Measurements from ENCODE around the gene ITGB4. TPM values are rescaled to one million over a fixed set of nuclear protein-coding genes. Genes with fewer than 3 reads are reported as not detected.
A peak's percentile ranks its signal among the peaks of the same experiment; 100 is the strongest.

ITGB4 gene
- total and polyA plus RNA-seq, 2 of the 13 experiments (the other 11 are each of a cell fraction or from before 2014, with no cell fraction given), result 6.9 to 14.5 TPM

GRCh38 chr17:75785016-75785890 is 64.0 kb downstream of the ITGB4 start (continued):
- TF ChIP-seq MNT (IDR thresholded peaks at IDR 0.05), result no peak
- peak; percentile 1; the same call in 1 of the 2 replicates for TF ChIP-seq CTCF (CRISPR knock-in tag; IDR thresholded peaks at IDR 0.05)
- TF ChIP-seq, protein P1, sequence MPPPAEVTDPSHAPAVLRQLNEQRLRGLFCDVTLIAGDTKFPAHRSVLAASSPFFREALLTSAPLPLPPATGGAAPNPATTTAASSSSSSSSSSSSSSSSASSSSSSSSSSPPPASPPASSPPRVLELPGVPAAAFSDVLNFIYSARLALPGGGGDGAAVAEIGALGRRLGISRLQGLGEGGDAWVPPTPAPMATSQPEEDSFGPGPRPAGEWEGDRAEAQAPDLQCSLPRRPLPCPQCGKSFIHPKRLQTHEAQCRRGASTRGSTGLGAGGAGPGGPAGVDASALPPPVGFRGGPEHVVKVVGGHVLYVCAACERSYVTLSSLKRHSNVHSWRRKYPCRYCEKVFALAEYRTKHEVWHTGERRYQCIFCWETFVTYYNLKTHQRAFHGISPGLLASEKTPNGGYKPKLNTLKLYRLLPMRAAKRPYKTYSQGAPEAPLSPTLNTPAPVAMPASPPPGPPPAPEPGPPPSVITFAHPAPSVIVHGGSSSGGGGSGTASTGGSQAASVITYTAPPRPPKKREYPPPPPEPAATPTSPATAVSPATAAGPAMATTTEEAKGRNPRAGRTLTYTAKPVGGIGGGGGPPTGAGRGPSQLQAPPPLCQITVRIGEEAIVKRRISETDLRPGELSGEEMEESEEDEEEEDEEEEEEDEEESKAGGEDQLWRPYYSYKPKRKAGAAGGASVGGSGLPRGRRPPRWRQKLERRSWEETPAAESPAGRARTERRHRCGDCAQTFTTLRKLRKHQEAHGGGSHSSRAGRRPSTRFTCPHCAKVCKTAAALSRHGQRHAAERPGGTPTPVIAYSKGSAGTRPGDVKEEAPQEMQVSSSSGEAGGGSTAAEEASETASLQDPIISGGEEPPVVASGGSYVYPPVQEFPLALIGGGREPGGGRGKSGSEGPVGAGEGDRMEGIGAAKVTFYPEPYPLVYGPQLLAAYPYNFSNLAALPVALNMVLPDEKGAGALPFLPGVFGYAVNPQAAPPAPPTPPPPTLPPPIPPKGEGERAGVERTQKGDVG (CRISPR knock-in tag; IDR thresholded peaks at IDR 0.05; ENCODE audit: borderline replicate concordance), result no peak
- peak; percentile 80 for TF ChIP-seq SAP130 (CRISPR knock-in tag; IDR thresholded peaks at IDR 0.05; ENCODE audit: low read depth)
- peak; percentile 98; the same call in 1 of the 2 replicates for TF ChIP-seq DMAP1 (CRISPR knock-in tag; IDR thresholded peaks at IDR 0.05)
- TF ChIP-seq KDM5A (IDR thresholded peaks at IDR 0.05; ENCODE audit: borderline replicate concordance, low read length), result no peak; the same call in 1 of the 2 replicates
- TF ChIP-seq ATF1 (CRISPR knock-in tag; IDR thresholded peaks at IDR 0.05), result no peak
- peak; percentile 77 for TF ChIP-seq RBM22 (optimal IDR thresholded peaks at IDR 0.05; ENCODE audit: low read length)
- peak; percentile 91 for TF ChIP-seq FOSL2 (CRISPR knock-in tag; IDR thresholded peaks at IDR 0.05)
- TF ChIP-seq ZNF160 (CRISPR knock-in tag; IDR thresholded peaks at IDR 0.05), result peak; percentile 64
- peak; percentile 13 for TF ChIP-seq ZHX2 (IDR thresholded peaks at IDR 0.05; ENCODE audit: low read depth)
- TF ChIP-seq ZHX2 (CRISPR knock-in tag; IDR thresholded peaks at IDR 0.05; ENCODE audit: borderline replicate concordance), result peak; percentile 91; the same call in 1 of the 2 replicates
- TF ChIP-seq SRSF4 (IDR thresholded peaks at IDR 0.05; ENCODE audit: low read depth, low read length, poor library complexity, severe bottlenecking), result no peak
- TF ChIP-seq ZMAT3 (CRISPR knock-in tag; conservative IDR thresholded peaks at IDR 0.05), result 0 out of 2 replicates have a peak, but pooled peaks have one; percentile 48
- TF ChIP-seq PHF8 (CRISPR knock-in tag; IDR thresholded peaks at IDR 0.05), result peak; percentile 96
- TF ChIP-seq ZNF775 (CRISPR knock-in tag; IDR thresholded peaks at IDR 0.05; ENCODE audit: borderline replicate concordance), result no peak
